Transverse colon (tissue), 4 donors: Measurements from ENCODE around the gene OPA3. TPM values are rescaled to one million over a fixed set of nuclear protein-coding genes. Genes with fewer than 3 reads are reported as not detected.

Experiments
- DNase-seq: peaks from one replicate; pipeline ENCODE4 v3.0.0-alpha.2; 2019
- H3K27ac ChIP-seq, 4 donors: fragments of 200-600 bp; sonication (generic); 2 replicates each; pipeline ENCODE4 v1.5.1; 2016 to 2018; ENCODE audit warnings: inconsistent platforms in 4 of 4
- H3K27me3 ChIP-seq: fragments of 200-600 bp; sonication (generic); 2 replicates; pipeline ENCODE4 v1.5.1; 2017; ENCODE audit warnings: inconsistent platforms
- H3K36me3 ChIP-seq, 4 donors: fragments of 200-600 bp; sonication (generic); 2 replicates each; pipeline ENCODE4 v1.5.1; 2017 to 2019; ENCODE audit warnings: inconsistent platforms in 4 of 4
- H3K4me1 ChIP-seq, 4 donors: fragments of 200-600 bp; sonication (generic); 2 replicates each; pipeline ENCODE4 v1.5.1; 2017 to 2020; ENCODE audit warnings: inconsistent platforms in 4 of 4
- H3K4me3 ChIP-seq, 4 donors: fragments of 200-600 bp; sonication (generic); 1 replicate in 1 of 4; 2 replicates in 3 of 4; pipeline versions ENCODE4 v1.5.1 to v1.6.1; 2017 to 2019; ENCODE audit warnings: inconsistent platforms in 4 of 4
- H3K9me3 ChIP-seq, 2 donors: fragments of 200-600 bp; sonication (generic); 2 replicates each; pipeline ENCODE4 v1.5.1; 2017 to 2019; ENCODE audit warnings: inconsistent platforms in 2 of 2
- CTCF ChIP-seq, 5 experiments: fragments of 200-600 bp in 3 of 5; fragments of 450-650 bp in 2 of 5; sonication (generic) in 3 of 5; IDR thresholded peaks; 1 replicate in 2 of 5; 2 replicates in 3 of 5; pipeline ENCODE4 v1.5.1; 2016 to 2017; ENCODE audit warnings: antibody characterized with exemption in 5 of 5, inconsistent platforms in 3 of 5, mild to moderate bottlenecking in 2 of 5, moderate library complexity in 1 of 5
- EP300 ChIP-seq: sonication (generic); formaldehyde crosslinking; IDR thresholded peaks from one replicate; pipeline ENCODE4 v1.6.1; 2017; ENCODE audit warnings: antibody characterized with exemption, low read depth
- POLR2A ChIP-seq: fragments of 450-650 bp; IDR thresholded peaks from one replicate; pipeline ENCODE4 v1.6.1; 2016; ENCODE audit warnings: antibody characterized with exemption, mild to moderate bottlenecking, moderate library complexity
- POLR2AphosphoS5 ChIP-seq, 3 donors: sonication (generic); formaldehyde crosslinking; IDR thresholded peaks; one replicate each; pipeline ENCODE4 v1.6.1; 2016; ENCODE audit warnings: antibody characterized with exemption in 3 of 3
- WGBS, 2 donors: methylation state at CpG; one replicate each; pipeline ENCODE4 v1.1.5; 2018; ENCODE audit warnings: low coverage in 1 of 2; 5-methylcytosine and 5-hydroxymethylcytosine counted together
- in situ Hi-C, 4 donors: fragments of 200-750 bp; cut with MboI; loops; one replicate each; pipeline versions ENCODE4 v1.15.0 to v1.15.1; 2017; ENCODE audit warnings: low sequenced_read_pairs in 3 of 4, low pct_ligation_motif_present in 1 of 4, low pct_unique_long_range_greater_than_20kb in 1 of 4
- intact Hi-C: fragments of 100-400 bp; cut with DNase I; formaldehyde crosslinking; loops from one replicate; pipeline ENCODE4 v1.15.1; 2023; ENCODE audit warnings: low total_unique reads
- total RNA-seq, 4 donors: library from RNA; depleted of rRNA; stranded (reverse); fragments of >200 nt; gene quantifications; one replicate each; pipeline ENCODE4 v1.1.0, GENCODE V29; 2016

OPA3 gene
- total RNA-seq, 4 donors from 2014 or later: 6.7 to 10.8 (median 8.6) TPM

GRCh38 chr19:45560038-45560437 lies 24.6 kb downstream of the OPA3 start:
- no peak overlapping the region for H3K27ac ChIP-seq
- no peak overlapping the region for H3K4me3 ChIP-seq
- no peaks in the 10 kb centered on the region for H3K36me3 ChIP-seq
- no peaks in the 10 kb centered on the region for H3K9me3 ChIP-seq
- no peak for TF ChIP-seq CTCF (IDR thresholded peaks at IDR 0.05)
- no peak for TF ChIP-seq POLR2A
- TF ChIP-seq EP300: no peak
- TF ChIP-seq POLR2AphosphoS5 (IDR thresholded peaks at IDR 0.05): no peak
- H3K4me1 ChIP-seq: peaks cover 0 to 33% (median 10%) of the 10 kb centered on the region in 4 donors
- in situ Hi-C loops: no loop called here
- H3K27me3 ChIP-seq: no peaks in the 10 kb centered on the region
- 92% methylated on average over 5 of the region's 5 CpGs; no CpG with 5 or more reads in 1 of the 2 donors for WGBS, 2 donors
- DNase-seq: no peak
- intact Hi-C loops: no loop called here

GRCh38 chr19:45558399-45558878 lies 26.2 kb downstream of the OPA3 start:
- peak; percentile 77 for DNase-seq
- Histone ChIP-seq H3K4me1 (peaks cover 0 to 33% (median 10%) of the 10 kb centered on the region in 4 donors), H3K9me3 (no peaks in the 10 kb centered on the region), H3K4me3 (no peak overlapping the region), H3K27ac (no peak overlapping the region), H3K27me3 (no peaks in the 10 kb centered on the region), H3K36me3 (no peaks in the 10 kb centered on the region)
- in situ Hi-C loops (no loop called here), intact Hi-C loops (no loop called here)
- 43 to 66% methylated on average over 4 to 10 of the region's 10 CpGs for WGBS, 2 donors
- TF ChIP-seq EP300 (no peak), CTCF (IDR thresholded peaks at IDR 0.05) (peak; percentile 49 to 82 (median 66))

GRCh38 chr19:45556835-45557234 lies 27.8 kb downstream of the OPA3 start:
- H3K4me3 ChIP-seq: no peak overlapping the region
- WGBS, 2 donors: 88% methylated on average over 5 of the region's 5 CpGs; no CpG with 5 or more reads in 1 of the 2 donors
- no peaks in the 10 kb centered on the region for H3K27me3 ChIP-seq
- TF ChIP-seq EP300 (no peak), POLR2A (no peak), CTCF (IDR thresholded peaks at IDR 0.05) (no peak), POLR2AphosphoS5 (IDR thresholded peaks at IDR 0.05) (no peak)
- H3K4me1 ChIP-seq: peaks cover 0 to 18% (median 6%) of the 10 kb centered on the region in 4 donors
- no peak overlapping the region for H3K27ac ChIP-seq
- H3K36me3 ChIP-seq: no peaks in the 10 kb centered on the region
- intact Hi-C loops (no loop called here), in situ Hi-C loops (no loop called here)
- DNase-seq: no peak
- H3K9me3 ChIP-seq: no peaks in the 10 kb centered on the region

- in situ Hi-C loops (no loop called here), intact Hi-C loops (no loop called here)
- H3K36me3 ChIP-seq: no peaks in the 10 kb centered on the region
- H3K4me3 ChIP-seq: no peak overlapping the region
- no peaks in the 10 kb centered on the region for H3K9me3 ChIP-seq
- H3K27me3 ChIP-seq: no peaks in the 10 kb centered on the region
- no peak overlapping the region for H3K27ac ChIP-seq
- DNase-seq: no peak
- H3K4me1 ChIP-seq: peaks cover 0 to 11% (median 5%) of the 10 kb centered on the region in 4 donors
- TF ChIP-seq POLR2AphosphoS5 (IDR thresholded peaks at IDR 0.05) (no peak), EP300 (no peak), POLR2A (no peak), CTCF (IDR thresholded peaks at IDR 0.05) (no peak)
- WGBS, 2 donors: 82 to 83% methylated on average over 1 of the region's 1 CpG
These were observed 30.1 kb downstream of the OPA3 start for GRCh38 chr19:45554481-45554880.
